MM.1S (cell line): ENCODE results near the gene FXYD7.

Experiments used
- DNase-seq: peaks from one replicate; pipeline ENCODE4 v3.0.0-alpha.2; 2015
- H2AFZ ChIP-seq: fragments of 300-600 bp; sonication (generic); 2 replicates; pipeline ENCODE4 v1.6.0; 2016; ENCODE audit warnings: antibody characterized with exemption, low read length
- H3F3A ChIP-seq: fragments of 300-600 bp; sonication (generic); 2 replicates; pipeline ENCODE4 v1.6.1; 2016; ENCODE audit warnings: mild to moderate bottlenecking, antibody characterized with exemption, low read length, moderate library complexity, mixed read lengths; ENCODE audit not compliant: insufficient read depth
- H3K27ac ChIP-seq: fragments of 300-600 bp; sonication (generic); 2 replicates; pipeline ENCODE4 v1.5.1; 2016; ENCODE audit warnings: mild to moderate bottlenecking, low read length
- H3K27me3 ChIP-seq: fragments of 300-600 bp; sonication (generic); replicated peaks from 2 replicates; pipeline ENCODE4 v1.6.0; 2016; ENCODE audit warnings: low read length; ENCODE audit not compliant: insufficient read depth
- H3K36me3 ChIP-seq: fragments of 300-600 bp; sonication (generic); replicated peaks from 2 replicates; pipeline ENCODE4 v1.6.1; 2016; ENCODE audit warnings: mild to moderate bottlenecking, low read length, mixed read lengths; ENCODE audit not compliant: insufficient read depth
- H3K4me1 ChIP-seq: fragments of 300-600 bp; sonication (generic); 2 replicates; pipeline ENCODE4 v1.6.1; 2016; ENCODE audit warnings: low read length, mixed read lengths
- H3K4me2 ChIP-seq: fragments of 300-600 bp; sonication (generic); 2 replicates; pipeline ENCODE4 v1.6.0; 2016; ENCODE audit warnings: low read depth, low read length
- H3K4me3 ChIP-seq: fragments of 300-600 bp; sonication (generic); 2 replicates; pipeline ENCODE4 v1.5.1; 2016; ENCODE audit warnings: low read length, mixed read lengths
- H3K79me2 ChIP-seq: fragments of 300-600 bp; sonication (generic); 2 replicates; pipeline ENCODE4 v1.6.1; 2016; ENCODE audit warnings: mixed run types, low read length, mixed read lengths
- H3K9ac ChIP-seq: fragments of 300-600 bp; sonication (generic); 2 replicates; pipeline ENCODE4 v1.6.1; 2016; ENCODE audit warnings: low read length, mixed read lengths
- H3K9me2 ChIP-seq: fragments of 300-600 bp; sonication (generic); replicated peaks from 2 replicates; pipeline ENCODE4 v1.6.1; 2016; ENCODE audit warnings: mild to moderate bottlenecking, low read length, mixed read lengths; ENCODE audit not compliant: insufficient read depth
- H3K9me3 ChIP-seq: fragments of 300-600 bp; sonication (generic); replicated peaks from 2 replicates; pipeline ENCODE4 v1.6.1; 2016; ENCODE audit warnings: mild to moderate bottlenecking, low read length, mixed read lengths; ENCODE audit not compliant: insufficient read depth
- H4K20me1 ChIP-seq: fragments of 300-600 bp; sonication (generic); 2 replicates; pipeline ENCODE4 v1.6.1; 2016; ENCODE audit warnings: mild to moderate bottlenecking, low read length, moderate library complexity, mixed read lengths; ENCODE audit not compliant: insufficient read depth
- CTCF ChIP-seq: fragments of 300-600 bp; sonication (generic); IDR thresholded peaks from 2 replicates; pipeline ENCODE4 v1.5.1; 2016; ENCODE audit warnings: antibody characterized with exemption, low read length, mixed read lengths
- EZH2 ChIP-seq: fragments of 300-600 bp; sonication (generic); optimal IDR thresholded peaks from 2 replicates; pipeline ENCODE3; 2017; ENCODE audit warnings: low read depth, mild to moderate bottlenecking, antibody characterized with exemption, low read length, mixed read lengths
- EZH2phosphoT487 ChIP-seq: fragments of 300-600 bp; sonication (generic); IDR thresholded peaks from 2 replicates; pipeline ENCODE4 v1.6.1; 2018; ENCODE audit warnings: antibody characterized with exemption, low read length

The FXYD7 gene

DNA sequence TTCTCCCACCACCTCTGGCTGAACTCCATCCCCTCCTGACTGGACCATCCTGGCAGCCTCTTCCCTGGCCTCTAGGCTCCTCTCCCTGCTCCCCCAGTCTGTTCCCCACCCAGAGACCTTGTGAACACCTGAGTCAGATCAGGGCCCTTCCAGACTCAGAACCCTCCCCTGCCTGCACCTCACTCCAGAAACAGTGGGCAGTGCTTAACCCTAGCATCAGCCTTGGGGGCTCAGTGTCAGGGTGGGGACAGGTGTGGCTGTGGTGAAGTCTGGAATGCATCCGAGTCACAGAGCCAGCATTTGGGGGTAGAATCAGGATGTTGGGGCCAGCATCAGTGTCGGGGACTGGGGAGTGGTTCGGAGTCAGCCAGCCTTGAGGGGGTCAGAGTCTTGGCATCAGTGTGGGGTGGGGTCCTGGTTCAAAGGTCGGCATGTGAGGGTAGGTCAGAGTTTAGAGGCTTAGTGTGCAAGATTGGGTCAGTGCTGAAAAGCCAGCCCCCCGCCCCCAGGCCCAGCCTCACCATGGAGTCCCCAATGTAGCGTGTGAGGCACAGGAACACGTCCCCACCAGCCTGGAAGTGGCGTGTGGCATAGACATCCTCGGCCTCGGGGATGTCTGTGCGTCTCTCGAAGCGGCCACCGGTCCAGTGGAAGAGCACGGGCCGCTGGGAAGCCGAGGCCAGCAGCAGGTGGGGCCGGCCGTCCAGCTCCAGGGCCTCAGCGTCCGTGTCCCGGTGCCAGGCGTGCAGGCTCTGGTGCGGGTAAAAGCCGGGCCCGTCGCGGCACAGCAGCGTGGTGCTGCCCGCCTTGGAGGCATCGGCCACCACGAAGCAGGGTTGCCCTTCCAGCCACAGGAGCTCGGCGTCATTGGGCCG, 17.1 kb upstream of the FXYD7 start:
- no peaks in the 10 kb centered on the region for H3K9me2 ChIP-seq
- no peak for TF ChIP-seq CTCF
- peaks cover 7% of the 10 kb centered on the region for H3K4me1 ChIP-seq
- no peak overlapping the region for H3K4me3 ChIP-seq
- H3K36me3 ChIP-seq, result no peaks in the 10 kb centered on the region
- no peak overlapping the region for H3K4me2 ChIP-seq
- peaks cover 56% of the 10 kb centered on the region for H3K27me3 ChIP-seq
- no peak overlapping the region for H3K27ac ChIP-seq
- no peaks in the 10 kb centered on the region for H3K79me2 ChIP-seq
- H3K9me3 ChIP-seq, result no peaks in the 10 kb centered on the region
- DNase-seq, result no peak
- no peak overlapping the region for H2AFZ ChIP-seq
- H3F3A ChIP-seq, result no peaks in the 10 kb centered on the region
- no peak overlapping the region for H3K9ac ChIP-seq
- H4K20me1 ChIP-seq, result no peaks in the 10 kb centered on the region

DNA sequence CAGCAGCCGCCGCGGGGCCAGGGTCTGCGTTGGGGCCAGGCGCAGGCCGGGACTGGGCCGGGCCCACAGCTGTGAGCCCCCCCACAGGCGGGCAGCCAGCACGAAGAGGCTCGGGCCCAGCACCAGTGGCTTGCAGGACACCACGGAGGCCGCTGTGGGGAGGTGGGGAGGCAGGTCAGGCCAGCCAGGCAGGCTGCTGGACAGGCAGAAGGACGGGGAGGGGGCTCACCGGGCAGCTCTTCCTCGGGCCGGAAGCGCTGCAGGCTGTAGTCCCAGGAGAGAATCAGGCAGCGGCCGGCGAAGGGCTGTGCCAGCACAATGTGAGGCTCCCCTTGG, 16.5 kb upstream of the FXYD7 start:
- Histone ChIP-seq H3K9me3 (no peaks in the 10 kb centered on the region), H3K4me3 (no peak overlapping the region), H3K36me3 (no peaks in the 10 kb centered on the region), H3K27me3 (peaks cover 57% of the 10 kb centered on the region), H3K4me1 (peaks cover 7% of the 10 kb centered on the region), H3K9ac (no peak overlapping the region), H2AFZ (no peak overlapping the region), H3F3A (no peaks in the 10 kb centered on the region), H4K20me1 (no peaks in the 10 kb centered on the region), H3K79me2 (no peaks in the 10 kb centered on the region), H3K4me2 (no peak overlapping the region), H3K27ac (no peak overlapping the region), H3K9me2 (no peaks in the 10 kb centered on the region)
- DNase-seq, result no peak
- TF ChIP-seq CTCF (no peak), EZH2 (no peak), EZH2phosphoT487 (no peak)

DNA sequence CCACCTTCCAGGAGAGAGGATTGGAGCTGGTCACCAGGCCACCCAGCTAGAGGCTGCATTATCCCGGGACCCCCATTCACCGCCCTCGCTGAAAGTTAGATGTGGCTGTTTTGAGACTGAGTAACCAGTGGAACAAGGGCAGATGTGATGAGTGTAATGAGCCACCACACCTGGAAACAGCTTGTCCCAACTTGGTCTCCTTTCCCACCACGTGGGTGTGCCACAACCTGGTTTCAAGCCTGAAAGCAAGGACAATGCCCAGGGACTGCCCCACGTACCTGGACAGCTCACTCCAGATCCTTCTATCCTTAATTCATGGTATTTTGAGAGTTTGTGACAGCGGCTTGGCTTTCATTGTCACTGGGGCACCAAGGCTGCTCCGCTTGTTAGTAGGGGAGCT, 15.2 kb upstream of the FXYD7 start:
- no peaks in the 10 kb centered on the region for H3K9me2 ChIP-seq
- H3K9ac ChIP-seq, result no peak overlapping the region
- H3K27me3 ChIP-seq, result peaks cover 58% of the 10 kb centered on the region
- H3F3A ChIP-seq, result no peaks in the 10 kb centered on the region
- no peaks in the 10 kb centered on the region for H4K20me1 ChIP-seq
- H3K4me3 ChIP-seq, result no peak overlapping the region
- H2AFZ ChIP-seq, result no peak overlapping the region
- H3K79me2 ChIP-seq, result no peaks in the 10 kb centered on the region
- no peaks in the 10 kb centered on the region for H3K9me3 ChIP-seq
- H3K27ac ChIP-seq, result no peak overlapping the region
- DNase-seq, result no peak
- H3K36me3 ChIP-seq, result no peaks in the 10 kb centered on the region
- H3K4me2 ChIP-seq, result no peak overlapping the region
- peaks cover 7% of the 10 kb centered on the region for H3K4me1 ChIP-seq
- TF ChIP-seq EZH2phosphoT487 (no peak), EZH2 (no peak), CTCF (no peak)
